ENCODE results near the gene TMEM132C.

DNA sequence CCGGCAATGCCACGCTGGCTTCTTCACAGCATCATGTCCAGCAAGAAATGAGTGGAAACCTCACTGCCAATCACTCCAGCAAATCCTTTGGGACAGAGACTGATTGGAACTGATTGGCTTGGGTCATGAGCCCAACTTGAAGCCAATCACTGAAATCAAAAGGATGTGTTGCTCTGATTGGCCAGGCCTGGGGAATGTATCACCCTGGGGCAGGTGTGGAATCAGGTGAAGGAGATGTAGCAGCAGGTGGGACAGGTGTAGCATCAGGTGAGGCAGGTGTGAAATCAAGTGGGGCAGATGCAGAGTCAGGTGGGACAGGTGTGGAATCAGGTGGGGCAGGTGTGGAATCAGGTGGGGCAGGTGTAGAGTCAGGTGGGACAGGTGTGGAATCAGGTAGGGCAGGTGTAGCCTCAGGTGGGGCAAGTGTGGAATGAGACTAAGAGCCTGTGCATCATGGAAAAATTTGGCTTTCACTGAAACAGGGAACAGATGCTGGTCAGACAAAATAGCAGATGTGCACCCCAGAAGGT lies 350.4 kb downstream of the TMEM132C start:
- TF ChIP-seq, protein P1, sequence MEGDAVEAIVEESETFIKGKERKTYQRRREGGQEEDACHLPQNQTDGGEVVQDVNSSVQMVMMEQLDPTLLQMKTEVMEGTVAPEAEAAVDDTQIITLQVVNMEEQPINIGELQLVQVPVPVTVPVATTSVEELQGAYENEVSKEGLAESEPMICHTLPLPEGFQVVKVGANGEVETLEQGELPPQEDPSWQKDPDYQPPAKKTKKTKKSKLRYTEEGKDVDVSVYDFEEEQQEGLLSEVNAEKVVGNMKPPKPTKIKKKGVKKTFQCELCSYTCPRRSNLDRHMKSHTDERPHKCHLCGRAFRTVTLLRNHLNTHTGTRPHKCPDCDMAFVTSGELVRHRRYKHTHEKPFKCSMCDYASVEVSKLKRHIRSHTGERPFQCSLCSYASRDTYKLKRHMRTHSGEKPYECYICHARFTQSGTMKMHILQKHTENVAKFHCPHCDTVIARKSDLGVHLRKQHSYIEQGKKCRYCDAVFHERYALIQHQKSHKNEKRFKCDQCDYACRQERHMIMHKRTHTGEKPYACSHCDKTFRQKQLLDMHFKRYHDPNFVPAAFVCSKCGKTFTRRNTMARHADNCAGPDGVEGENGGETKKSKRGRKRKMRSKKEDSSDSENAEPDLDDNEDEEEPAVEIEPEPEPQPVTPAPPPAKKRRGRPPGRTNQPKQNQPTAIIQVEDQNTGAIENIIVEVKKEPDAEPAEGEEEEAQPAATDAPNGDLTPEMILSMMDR (IDR thresholded peaks at IDR 0.05): no peak
- no peak for TF ChIP-seq ZFX (IDR thresholded peaks at IDR 0.05; ENCODE audit: borderline replicate concordance)
